Activated CD8-positive, alpha-beta T cell treated with anti-CD3 and anti-CD28 coated beads for 36 hours (primary cell): ENCODE data around the gene CCDC89. TPM values are rescaled to one million over a fixed set of nuclear protein-coding genes. Genes with fewer than 3 reads are reported as not detected.

Experiments used
- ATAC-seq: fragments of 200-7000 bp; cut with Tn5 transposase; one replicate; pipeline ENCODE4 v1.10.0; 2021; ENCODE audit warnings: mild to moderate bottlenecking, moderate library complexity
- CTCF ChIA-PET: fragments of 350-600 bp; sonication (Branson Sonifier 250); formaldehyde crosslinking; loops from one replicate; lab custom pipeline; 2021; ENCODE audit warnings: antibody characterized with exemption; lab: Charles Lee
- POLR2A ChIA-PET: fragments of 350-600 bp; sonication (Branson Sonifier 250); formaldehyde crosslinking; loops from one replicate; lab custom pipeline; 2021; ENCODE audit warnings: antibody characterized with exemption; lab: Charles Lee
- DNase-seq: peaks from one replicate; pipeline ENCODE4 v3.0.0-alpha.2; 2020
- H3K27ac Mint-ChIP-seq: one replicate; pipeline ENCODE4 v1.8.0; 2021; ENCODE audit warnings: mild to moderate bottlenecking, mixed read lengths
- H3K27me3 Mint-ChIP-seq: one replicate; pipeline ENCODE4 v1.8.0; 2021; ENCODE audit warnings: mixed read lengths
- H3K36me3 Mint-ChIP-seq: one replicate; pipeline ENCODE4 v1.8.0; 2021; ENCODE audit warnings: low read depth, mixed read lengths
- H3K4me1 Mint-ChIP-seq: one replicate; pipeline ENCODE4 v1.8.0; 2021; ENCODE audit warnings: low read depth, mixed read lengths
- H3K4me3 Mint-ChIP-seq: one replicate; pipeline ENCODE4 v1.8.0; 2021; ENCODE audit warnings: mild to moderate bottlenecking, moderate library complexity, mixed read lengths
- H3K9me3 Mint-ChIP-seq: one replicate; pipeline ENCODE4 v1.8.0; 2021; ENCODE audit warnings: mixed read lengths
- intact Hi-C: fragments of 100-400 bp; cut with micrococcal nuclease; formaldehyde crosslinking; loops from one replicate; pipeline ENCODE4 v1.10.0; 2022
- total RNA-seq, 2 experiments: library from RNA; stranded (reverse); gene quantifications; one replicate each; pipeline ENCODE4 v1.2.3, GENCODE V29; 2021
- TF ChIP-seq, protein P1 (sequence below): fragments of 200-600 bp; IDR thresholded peaks from one replicate; pipeline ENCODE4 v1.8.0; 2022; ENCODE audit warnings: antibody characterized with exemption, mild to moderate bottlenecking

CCDC89 gene
- under 1 TPM in 1 of 2 experiments, not detected in 1; 0.36 TPM for total RNA-seq

DNA sequence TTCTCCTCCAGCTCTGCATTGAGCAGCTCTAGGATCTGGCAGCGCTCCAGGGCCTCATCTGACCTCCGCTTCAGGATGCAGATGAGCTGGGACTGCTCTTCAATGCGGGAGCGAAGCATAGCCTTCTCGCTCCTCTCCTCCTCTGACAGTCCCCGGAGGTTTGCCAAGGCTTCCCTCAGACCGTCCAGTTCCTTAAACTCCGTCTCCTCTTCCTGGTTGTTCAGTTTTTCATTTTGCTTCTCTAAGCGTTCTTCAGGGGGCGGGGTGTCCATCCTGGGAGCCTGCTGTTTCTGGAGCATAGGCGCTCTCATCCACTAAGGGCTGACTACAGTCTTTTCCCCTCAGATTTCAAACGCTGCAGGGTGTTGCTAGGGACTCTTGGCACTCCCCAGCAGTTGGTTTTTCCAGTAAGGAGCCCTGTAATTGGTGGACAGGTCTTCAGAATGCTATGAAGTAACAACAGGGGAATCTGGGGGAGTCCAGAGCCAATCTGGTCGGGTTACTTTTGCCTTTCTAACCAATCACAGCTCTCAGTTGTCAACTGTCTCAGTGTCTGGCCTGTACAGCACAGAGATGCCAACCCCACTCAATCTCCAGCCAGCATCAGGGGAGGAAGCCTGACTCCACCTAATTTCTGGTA, at the start of gene CCDC89:
Gene CCDC89, minus strand, starts transcription at position 376 of the 640 bp plus-strand sequence. Its CDS starts 65 bp downstream, at position 311.
- no peak within 1 kb of the TSS for H3K4me3 Mint-ChIP-seq
- ATAC-seq, result no peak
- no peaks in the 10 kb centered on the region for H3K27me3 Mint-ChIP-seq
- intact Hi-C loops, result no loop called here
- peaks cover 11% of the 10 kb centered on the region for H3K4me1 Mint-ChIP-seq
- H3K9me3 Mint-ChIP-seq, result no peaks in the 10 kb centered on the region
- no peaks in the 10 kb centered on the region for H3K36me3 Mint-ChIP-seq
- ChIA-PET CTCF (interaction anchor here (0.8 to 1.2 kb wide), 3 partner anchors 9 to 23 kb away, joined by 3 read pairs; partner anchors contain the start of gene CREBZF), POLR2A (interaction anchor here (0.9 to 1.3 kb wide), 2 partner anchors 11 to 14 kb away, joined by 4 to 5 read pairs; no protein-coding TSS in a partner anchor)
- H3K27ac Mint-ChIP-seq, result no peak within 1 kb of the TSS
- TF ChIP-seq, protein P1, sequence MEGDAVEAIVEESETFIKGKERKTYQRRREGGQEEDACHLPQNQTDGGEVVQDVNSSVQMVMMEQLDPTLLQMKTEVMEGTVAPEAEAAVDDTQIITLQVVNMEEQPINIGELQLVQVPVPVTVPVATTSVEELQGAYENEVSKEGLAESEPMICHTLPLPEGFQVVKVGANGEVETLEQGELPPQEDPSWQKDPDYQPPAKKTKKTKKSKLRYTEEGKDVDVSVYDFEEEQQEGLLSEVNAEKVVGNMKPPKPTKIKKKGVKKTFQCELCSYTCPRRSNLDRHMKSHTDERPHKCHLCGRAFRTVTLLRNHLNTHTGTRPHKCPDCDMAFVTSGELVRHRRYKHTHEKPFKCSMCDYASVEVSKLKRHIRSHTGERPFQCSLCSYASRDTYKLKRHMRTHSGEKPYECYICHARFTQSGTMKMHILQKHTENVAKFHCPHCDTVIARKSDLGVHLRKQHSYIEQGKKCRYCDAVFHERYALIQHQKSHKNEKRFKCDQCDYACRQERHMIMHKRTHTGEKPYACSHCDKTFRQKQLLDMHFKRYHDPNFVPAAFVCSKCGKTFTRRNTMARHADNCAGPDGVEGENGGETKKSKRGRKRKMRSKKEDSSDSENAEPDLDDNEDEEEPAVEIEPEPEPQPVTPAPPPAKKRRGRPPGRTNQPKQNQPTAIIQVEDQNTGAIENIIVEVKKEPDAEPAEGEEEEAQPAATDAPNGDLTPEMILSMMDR, result no peak
- DNase-seq, result no peak

DNA sequence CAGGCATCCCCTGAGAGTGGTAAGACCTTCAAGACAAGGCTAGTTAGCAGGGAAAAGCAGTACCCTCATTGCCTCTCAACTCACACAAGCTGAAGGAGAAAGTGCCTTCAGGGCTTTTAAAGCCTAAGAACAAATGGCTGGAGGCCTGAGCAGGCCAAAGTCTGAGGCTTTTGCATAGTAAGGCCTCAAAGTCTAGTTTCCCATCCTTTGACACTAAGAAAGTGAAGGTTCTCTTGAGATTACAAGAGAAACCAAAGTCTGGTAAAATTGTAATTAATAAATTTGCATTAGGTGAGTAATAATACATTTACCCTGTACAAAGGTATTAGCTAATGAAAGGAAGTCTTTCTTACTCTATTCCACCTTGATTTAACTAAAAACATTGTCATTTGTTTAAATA, 47.0 kb upstream of the CCDC89 start:
- DNase-seq (no peak), ATAC-seq (no peak)
- ChIA-PET CTCF (no interaction called here), POLR2A (no interaction called here)
- Mint-ChIP-seq H3K4me1 (peaks cover 9% of the 10 kb centered on the region), H3K27ac (no peak overlapping the region), H3K4me3 (no peak overlapping the region), H3K27me3 (no peaks in the 10 kb centered on the region), H3K36me3 (peaks cover 7% of the 10 kb centered on the region), H3K9me3 (no peaks in the 10 kb centered on the region)
- TF ChIP-seq, protein P1, result no peak
- intact Hi-C loops, result no loop called here

- Mint-ChIP-seq H3K36me3 (peaks cover 8% of the 10 kb centered on the region), H3K27ac (no peak overlapping the region), H3K4me3 (no peak overlapping the region), H3K4me1 (no peaks in the 10 kb centered on the region), H3K27me3 (no peaks in the 10 kb centered on the region), H3K9me3 (no peaks in the 10 kb centered on the region)
- POLR2A ChIA-PET, result no interaction called here
- intact Hi-C loops, result no loop called here
- CTCF ChIA-PET, result interaction anchor here (1.3 kb wide), 1 partner anchor 15 kb away, joined by 3 read pairs; no protein-coding TSS in a partner anchor
- DNase-seq (no peak), ATAC-seq (no peak)
- TF ChIP-seq, protein P1, result no peak
Observed at GRCh38 chr11:85726381-85726780, 40.4 kb upstream of the CCDC89 start.

DNA sequence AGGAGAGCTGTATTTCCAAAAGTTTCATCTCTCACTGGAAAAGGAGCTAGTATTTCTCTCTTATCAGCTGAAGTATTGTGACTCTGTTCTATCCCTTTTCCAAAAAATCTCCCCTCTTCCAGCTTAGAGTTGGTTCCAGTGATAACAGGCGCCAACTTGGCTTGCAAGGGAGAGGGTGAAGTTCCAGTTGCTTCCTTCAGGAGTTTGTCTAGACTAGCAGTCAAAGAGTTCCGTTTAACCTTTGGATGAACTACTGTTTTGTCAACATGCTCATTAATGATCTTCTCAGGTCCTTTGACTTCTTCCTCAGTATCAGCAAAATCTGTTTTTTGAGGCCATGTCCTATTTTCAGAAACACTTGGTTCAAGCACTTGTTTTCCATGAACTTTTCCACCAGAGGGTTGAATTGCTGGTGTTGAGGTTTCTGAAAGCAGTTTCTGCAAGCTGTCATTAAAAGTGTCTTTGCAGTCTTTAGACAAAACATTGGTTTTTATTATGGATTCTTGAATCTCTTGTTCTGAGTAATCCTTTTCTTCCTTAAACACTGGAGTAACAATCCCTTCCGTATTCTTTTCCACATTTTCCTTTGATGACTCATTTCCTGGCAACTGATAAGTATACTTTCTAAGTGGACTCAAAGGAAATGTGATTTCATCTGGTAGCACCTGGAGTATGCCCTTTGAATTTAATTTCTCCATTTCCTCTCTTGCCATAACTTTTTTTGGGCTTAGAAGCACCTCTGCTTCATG, 39.7 kb upstream of the CCDC89 start:
- Mint-ChIP-seq H3K36me3 (peaks cover 8% of the 10 kb centered on the region), H3K27ac (no peak overlapping the region), H3K9me3 (no peaks in the 10 kb centered on the region), H3K4me1 (no peaks in the 10 kb centered on the region), H3K4me3 (no peak overlapping the region), H3K27me3 (no peaks in the 10 kb centered on the region)
- TF ChIP-seq, protein P1, result no peak
- CTCF ChIA-PET, result interaction anchor here (1.3 kb wide), 1 partner anchor 15 kb away, joined by 3 read pairs; no protein-coding TSS in a partner anchor
- DNase-seq (no peak), ATAC-seq (no peak)
- POLR2A ChIA-PET, result no interaction called here
- intact Hi-C loops, result no loop called here
